ENCODE measurements around the gene KIAA0753. TPM values are rescaled to one million over a fixed set of nuclear protein-coding genes. Genes with fewer than 3 reads are reported as not detected.
A peak's percentile ranks its signal among the peaks of the same experiment; 100 is the strongest.

KIAA0753 gene
- total and polyA plus RNA-seq, 9 of the 15 experiments (the other 6 are each of a cell fraction or from before 2014, with no cell fraction given): 2.0 to 9.0 (median 6.9) TPM

- peak overlapping the region; percentile 61 for H3K4me3 ChIP-seq
- peaks cover 3% of the 10 kb centered on the region for H3K9me1 ChIP-seq (ENCODE audit: control insufficient read depth, insufficient read depth, low read length)
- H3K36me3 ChIP-seq (ENCODE audit: control insufficient read depth, insufficient read depth, low read length): peaks cover 29% of the 10 kb centered on the region
- ChIA-PET CTCF (ENCODE audit: low intra/inter-chr PET ratio) (no interaction called here), POLR2A (interaction anchor here (1.2 kb wide), 1 partner anchor 11 kb away, joined by 13 read pairs; the partner anchor contains the start of genes KIAA0753 and TXNDC17)
- H3K4me2 ChIP-seq (ENCODE audit: insufficient read depth, low read length): peak overlapping the region; percentile 92
- H3K27me3 ChIP-seq (ENCODE audit: control insufficient read depth in 2 of 2, insufficient read depth in 2 of 2, low read length in 2 of 2): peaks cover 0 to 7% of the 10 kb centered on the region in 2 experiments; a peak in 2 of 5 replicates
- intact Hi-C loops (cut with micrococcal nuclease): no loop called here
- no peaks in the 10 kb centered on the region for H3K9me3 ChIP-seq (replicated peaks; ENCODE audit: control insufficient read depth, insufficient read depth, low read depth, low read length)
- H3K79me2 ChIP-seq (ENCODE audit: control insufficient read depth, insufficient read depth, low read length): peaks cover 39% of the 10 kb centered on the region
- ATAC-seq (no peak; the same call in 2 of the 3 replicates), DNase-seq (ENCODE audit: extremely low read depth in 1 of 4, low spot score in 3 of 4) (peak in 1 of 4 experiments; percentile 8), FAIRE-seq (no peak)
- no peaks in the 10 kb centered on the region; the same call in 1 of the 2 replicates for H4K20me1 ChIP-seq (replicated peaks; ENCODE audit: control insufficient read depth, insufficient read depth, low read length)
- 52% methylated on average over 27 of the region's 47 CpGs for WGBS (ENCODE audit: insufficient coverage, low coverage, missing lambda C conversion rate)
- H2AFZ ChIP-seq (ENCODE audit: low read depth, low read length): peak overlapping the region; percentile 94
- in situ Hi-C loops (cut with MboI): no loop called here
- BruUV-seq (replicated peaks): no TSS peak
- peaks cover 14 to 16% of the 10 kb centered on the region in 2 experiments; a peak in 4 of 5 replicates for H3K4me1 ChIP-seq (replicated peaks in 1 of 2; ENCODE audit: control insufficient read depth in 2 of 2, insufficient read depth in 2 of 2, low read length in 2 of 2)
- H3K9ac ChIP-seq (ENCODE audit: insufficient read depth in 1 of 2, low read depth in 2 of 2, low read length in 2 of 2): peak overlapping the region; percentile 60 to 85; a peak in 3 of 4 replicates
- peak overlapping the region; percentile 71; the same call in 2 of the 3 replicates for H3K27ac ChIP-seq (ENCODE audit: extremely low read depth, low read depth, low read length)
- TF ChIP-seq HMGXB4 (CRISPR knock-in tag; IDR thresholded peaks at IDR 0.05) (no peak), ZNF444 (CRISPR knock-in tag; IDR thresholded peaks at IDR 0.05) (peak; percentile 55; the same call in 1 of the 2 replicates), ELF1 (tag; IDR thresholded peaks at IDR 0.05) (no peak), U2AF1 (optimal IDR thresholded peaks at IDR 0.05; ENCODE audit: low read depth, low read length) (no peak), PBX2 (CRISPR knock-in tag; IDR thresholded peaks at IDR 0.05; ENCODE audit: low read depth) (no peak), PBX2 (tag; conservative IDR thresholded peaks at IDR 0.05; ENCODE audit: low read depth) (peak; percentile 41; the same call in 1 of the 2 replicates), E2F6 (IDR thresholded peaks at IDR 0.05; ENCODE audit: borderline replicate concordance in 1 of 2, extremely low read depth in 1 of 2, insufficient read depth in 1 of 2, insufficient read length in 1 of 2, low read depth in 1 of 2, low read length in 1 of 2, poor library complexity in 1 of 2, severe bottlenecking in 1 of 2) (peak; percentile 77), ZNF263 (CRISPR knock-in tag; IDR thresholded peaks at IDR 0.05; ENCODE audit: borderline replicate concordance) (no peak), ZBTB33 (CRISPR knock-in tag; IDR thresholded peaks at IDR 0.05) (peak; percentile 85; the same call in 1 of the 2 replicates), SIN3B (IDR thresholded peaks at IDR 0.05; ENCODE audit: low read depth) (no peak), CCNT2 (IDR thresholded peaks at IDR 0.05; ENCODE audit: borderline replicate concordance, extremely low read depth, insufficient read length, low read depth, low read length) (no peak)
Measured at GRCh38 chr17:6651919-6652452, 11.5 kb upstream of the KIAA0753 start.

Measured in K562 (cell line).